SK-N-SH (cell line): ENCODE results near the gene PCGF2. TPM values are rescaled to one million over a fixed set of nuclear protein-coding genes. Genes with fewer than 3 reads are reported as not detected.
"Not testable (repeated sequence)": the region's sequence is repeated elsewhere in the genome, so short reads cannot be mapped to it uniquely, and the experiment has no call there.

Experiments used
- CTCF ChIA-PET: fragments of 300-600, 350-600 bp; formaldehyde crosslinking; extraction: SDS; loops from one replicate; lab custom pipeline; 2021; lab: Yijun Ruan, JAX
- POLR2A ChIA-PET: fragments of 350-600 bp; sonication (Branson Sonifier 250); formaldehyde crosslinking; extraction: SDS; loops from one replicate; lab custom pipeline; 2020; ENCODE audit warnings: antibody characterized with exemption, inconsistent platforms; lab: Yijun Ruan, JAX
- DNase-seq: peaks from one replicate; pipeline ENCODE4 v3.0.0; 2012
- H2AFZ ChIP-seq: fragments of 200-600 bp; sonication (generic); 2 replicates; pipeline ENCODE4 v1.8.1; 2016; ENCODE audit warnings: antibody characterized with exemption, mild to moderate bottlenecking, low read depth
- H3F3A ChIP-seq: fragments of 200-600 bp; sonication (generic); replicated peaks from 2 replicates; pipeline ENCODE3; 2016; ENCODE audit warnings: antibody characterized with exemption, mild to moderate bottlenecking; ENCODE audit not compliant: insufficient read depth
- H3K27ac ChIP-seq, 2 experiments: fragments of 200-500 bp in 1 of 2; fragments of 200-600 bp in 1 of 2; sonication (Bioruptor generic) in 1 of 2; sonication (generic), shearing (Covaris generic) in 1 of 2; 2 replicates each; pipeline versions ENCODE4 v1.5.1 to v1.6.1; 2014 to 2016; ENCODE audit warnings: low read depth in 2 of 2, inconsistent platforms in 1 of 2, low read length in 1 of 2, mild to moderate bottlenecking in 1 of 2, mixed read lengths in 1 of 2
- H3K27me3 ChIP-seq: fragments of 200-600 bp; sonication (generic), shearing (Covaris generic); 2 replicates; pipeline ENCODE4 v1.6.1; 2016; ENCODE audit warnings: mixed run types; ENCODE audit not compliant: insufficient read depth
- H3K36me3 ChIP-seq, 2 experiments: fragments of 200-500 bp in 1 of 2; fragments of 200-600 bp in 1 of 2; sonication (Bioruptor generic) in 1 of 2; sonication (generic) in 1 of 2; replicated peaks in 1 of 2; 2 replicates each; pipeline versions ENCODE3 to v1.5.1; 2014 to 2016; ENCODE audit warnings: low read length in 1 of 2, mild to moderate bottlenecking in 1 of 2; ENCODE audit not compliant: insufficient read depth in 2 of 2, control insufficient read depth in 1 of 2
- H3K4me1 ChIP-seq, 2 experiments: fragments of 200-500 bp in 1 of 2; fragments of 200-600 bp in 1 of 2; sonication (Bioruptor generic) in 1 of 2; sonication (generic), shearing (Covaris generic) in 1 of 2; 2 replicates each; pipeline versions ENCODE4 v1.5.1 to v1.6.1; 2014 to 2016; ENCODE audit warnings: low read depth in 1 of 2, low read length in 1 of 2, mixed run types in 1 of 2; ENCODE audit not compliant: insufficient read depth in 2 of 2, control insufficient read depth in 1 of 2
- H3K4me2 ChIP-seq: fragments of 200-600 bp; sonication (generic), shearing (Covaris generic); 2 replicates; pipeline ENCODE4 v1.6.1; 2017; ENCODE audit warnings: mixed run types
- H3K4me3 ChIP-seq, 2 experiments: fragments of 200-500 bp in 1 of 2; fragments of 200-600 bp in 1 of 2; sonication (Bioruptor generic) in 1 of 2; sonication (generic), shearing (Covaris generic) in 1 of 2; 2 replicates each; pipeline versions ENCODE4 v1.5.1 to v1.8.1; 2014 to 2016; ENCODE audit warnings: low read depth in 2 of 2, inconsistent platforms in 1 of 2, low read length in 1 of 2, mild to moderate bottlenecking in 1 of 2, mixed read lengths in 1 of 2, moderate library complexity in 1 of 2
- H3K79me2 ChIP-seq: fragments of 200-600 bp; sonication (generic); 2 replicates; pipeline ENCODE4 v1.8.1; 2017; ENCODE audit warnings: mild to moderate bottlenecking; ENCODE audit not compliant: insufficient read depth
- H3K9ac ChIP-seq: fragments of 200-600 bp; sonication (generic); 2 replicates; pipeline ENCODE4 v1.6.1; 2017; ENCODE audit warnings: mixed run types
- H3K9me2 ChIP-seq: fragments of 200-600 bp; sonication (generic); 2 replicates; pipeline ENCODE4 v1.6.1; 2017; ENCODE audit warnings: mixed run types
- H3K9me3 ChIP-seq: fragments of 200-600 bp; sonication (generic); 2 replicates; pipeline ENCODE4 v1.6.1; 2017; ENCODE audit warnings: mixed run types, mild to moderate bottlenecking, moderate library complexity
- H4K20me1 ChIP-seq: fragments of 200-600 bp; sonication (generic); 2 replicates; pipeline ENCODE4 v1.6.1; 2017; ENCODE audit warnings: mild to moderate bottlenecking, mixed run types; ENCODE audit not compliant: insufficient read depth
- CHD2 ChIP-seq: fragments of 150-350 bp; IDR thresholded peaks from 2 replicates; pipeline ENCODE4 v1.6.1; 2018; ENCODE audit warnings: low read length; ENCODE audit not compliant: partially characterized antibody
- ELF1 ChIP-seq: IDR thresholded peaks from 2 replicates; pipeline ENCODE4 v1.4.0; 2012
- EP300 ChIP-seq, 2 experiments: IDR thresholded peaks; 2 replicates each; pipeline versions ENCODE4 v1.4.0 to v1.6.1; 2012; ENCODE audit warnings: borderline replicate concordance in 1 of 2, low read depth in 1 of 2, low read length in 1 of 2
- EZH2phosphoT487 ChIP-seq: fragments of 200-600 bp; sonication (generic); IDR thresholded peaks from 2 replicates; pipeline ENCODE4 v1.6.1; 2017; ENCODE audit warnings: low read depth, mixed run types, mild to moderate bottlenecking, antibody characterized with exemption, moderate library complexity, borderline replicate concordance
- FOSL2 ChIP-seq: IDR thresholded peaks from 2 replicates; pipeline ENCODE4 v1.4.0; 2012; ENCODE audit warnings: low read depth, mild to moderate bottlenecking, moderate library complexity, borderline replicate concordance
- FOXM1 ChIP-seq: IDR thresholded peaks from 2 replicates; pipeline ENCODE4 v1.4.0; 2012; ENCODE audit warnings: low read depth, mild to moderate bottlenecking
- JUND ChIP-seq: IDR thresholded peaks from 2 replicates; pipeline ENCODE4 v1.4.0; 2012
- MAX ChIP-seq: IDR thresholded peaks from 2 replicates; pipeline ENCODE4 v1.4.0; 2012; ENCODE audit warnings: low read depth
- MEF2A ChIP-seq: IDR thresholded peaks from 2 replicates; pipeline ENCODE4 v1.4.0; 2012; ENCODE audit warnings: low read depth, borderline replicate concordance
- MXI1 ChIP-seq: IDR thresholded peaks from 2 replicates; pipeline ENCODE4 v1.6.1; 2012; ENCODE audit warnings: mild to moderate bottlenecking, low read depth, low read length, improper control_type of control experiment
- NFIC ChIP-seq: IDR thresholded peaks from 2 replicates; pipeline ENCODE4 v1.4.0; 2012; ENCODE audit warnings: borderline replicate concordance
- NRF1 ChIP-seq: IDR thresholded peaks from 2 replicates; pipeline ENCODE4 v1.6.1; 2012; ENCODE audit warnings: low read depth, mild to moderate bottlenecking, low read length
- POLR2AphosphoS5 ChIP-seq: IDR thresholded peaks from 2 replicates; pipeline ENCODE4 v1.6.1; 2012; ENCODE audit warnings: low read depth, low read length
- RAD21 ChIP-seq: IDR thresholded peaks from 2 replicates; pipeline ENCODE4 v1.6.1; 2012; ENCODE audit warnings: mild to moderate bottlenecking, low read length
- REST ChIP-seq: IDR thresholded peaks from 2 replicates; pipeline ENCODE4 v1.6.1; 2012; ENCODE audit warnings: mild to moderate bottlenecking, low read depth, low read length, moderate library complexity
- RFX5 ChIP-seq: IDR thresholded peaks from 2 replicates; pipeline ENCODE4 v1.6.1; 2012; ENCODE audit warnings: mild to moderate bottlenecking, improper control_type of control experiment, low read length
- RXRA ChIP-seq: IDR thresholded peaks from 2 replicates; pipeline ENCODE4 v1.4.0; 2012; ENCODE audit warnings: low read depth, mild to moderate bottlenecking, borderline replicate concordance
- YY1 ChIP-seq: IDR thresholded peaks from 2 replicates; pipeline ENCODE4 v1.4.0; 2012; ENCODE audit warnings: low read depth, mild to moderate bottlenecking
- WGBS: methylation state at CpG from one replicate; pipeline ENCODE4 v1.1.6; 2017; ENCODE audit warnings: low lambda C conversion rate; 5-methylcytosine and 5-hydroxymethylcytosine counted together
- polyA plus RNA-seq, 3 experiments: library from polyadenylated mRNA; depleted of rRNA; stranded (reverse); fragments of >200 nt; gene quantifications; 2 replicates each; pipeline ENCODE4 v1.2.3, GENCODE V29; 2012
- TF ChIP-seq, protein P1 (sequence below): IDR thresholded peaks from 2 replicates; pipeline ENCODE4 v1.4.0; 2012; ENCODE audit warnings: low read depth, borderline replicate concordance
- TF ChIP-seq, protein P2 (sequence below): fragments of 150-350 bp; IDR thresholded peaks from 2 replicates; pipeline ENCODE4 v1.6.1; 2017; ENCODE audit warnings: antibody characterized with exemption, low read length, low read depth, borderline replicate concordance
- TF ChIP-seq, protein P3 (sequence below): fragments of 200-600 bp; sonication (generic); IDR thresholded peaks from 2 replicates; pipeline ENCODE4 v1.6.1; 2017; ENCODE audit warnings: antibody characterized with exemption, mild to moderate bottlenecking, moderate library complexity

PCGF2 gene
- polyA plus RNA-seq, 1 of the 3 experiments (the other 2 are of a cell fraction): 39.8 TPM

DNA sequence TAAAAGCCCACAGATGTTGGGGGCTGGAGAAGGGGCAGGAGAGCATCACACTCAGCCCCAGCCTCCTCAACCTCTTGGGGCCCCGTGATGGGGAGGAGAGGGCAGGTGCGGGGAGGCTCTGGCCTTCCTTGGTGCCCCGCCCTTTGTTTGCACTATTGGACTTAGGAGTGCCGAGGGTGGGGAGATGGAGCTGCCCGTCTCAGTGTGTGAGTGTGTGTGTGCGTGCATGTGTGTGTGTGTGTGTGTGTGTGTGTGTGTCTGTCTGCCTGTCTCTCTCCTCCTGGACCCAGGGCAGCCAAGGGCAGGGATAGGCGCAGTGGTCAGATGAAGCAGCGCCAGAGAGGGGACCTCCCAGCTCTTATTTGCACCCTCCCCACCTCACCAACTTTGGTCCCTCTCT, 22.0 kb downstream of the PCGF2 start:
- WGBS: 86% methylated on average over 3 of the region's 8 CpGs
- H3K79me2 ChIP-seq, H3K27ac ChIP-seq, H3K27me3 ChIP-seq, H4K20me1 ChIP-seq, H3K4me2 ChIP-seq, DNase-seq, H3K4me3 ChIP-seq, H3K9me2 ChIP-seq, H3K9ac ChIP-seq, H3K9me3 ChIP-seq, H2AFZ ChIP-seq, POLR2A ChIA-PET: not testable (repeated sequence)
- H3K4me1 ChIP-seq: peaks cover 8 to 50% of the 10 kb centered on the region in 2 experiments; a peak in 1 of 4 replicates
- CTCF ChIA-PET: interaction anchor here (3.4 to 5.4 kb wide), 2 partner anchors 8 to 49 kb away, joined by 18 to 36 read pairs; no protein-coding TSS in a partner anchor
- peaks cover 7 to 16% of the 10 kb centered on the region in 2 experiments for H3K36me3 ChIP-seq
- peaks cover 22% of the 10 kb centered on the region for H3F3A ChIP-seq

GRCh38 chr17:38725066-38725465, 23.1 kb downstream of the PCGF2 start:
- peaks cover 8 to 44% of the 10 kb centered on the region in 2 experiments; a peak in 1 of 4 replicates for H3K4me1 ChIP-seq
- no peak overlapping the region for H3K9ac ChIP-seq
- DNase-seq: peak; percentile 81
- 80% methylated on average over 10 of the region's 10 CpGs for WGBS
- peaks cover 14% of the 10 kb centered on the region for H3F3A ChIP-seq
- ChIA-PET POLR2A (interaction anchor here (0.9 to 1.9 kb wide), 8 partner anchors 9 to 51 kb away, joined by 3 to 14 read pairs (median 6); partner anchors contain the start of genes EPOP, MLLT6 and PSMB3), CTCF (interaction anchor here (0.9 to 5.4 kb wide), 6 partner anchors 9 to 58 kb away, joined by 3 to 36 read pairs (median 6); no protein-coding TSS in a partner anchor)
- no peak overlapping the region for H2AFZ ChIP-seq
- H3K4me2 ChIP-seq: peak overlapping the region; percentile 60; the same call in 1 of the 2 replicates
- no peak overlapping the region for H3K4me3 ChIP-seq
- no peaks in the 10 kb centered on the region for H3K9me2 ChIP-seq
- no peaks in the 10 kb centered on the region for H3K27me3 ChIP-seq
- H3K79me2 ChIP-seq: no peaks in the 10 kb centered on the region
- H4K20me1 ChIP-seq: no peaks in the 10 kb centered on the region
- H3K9me3 ChIP-seq: no peaks in the 10 kb centered on the region
- H3K27ac ChIP-seq: peak overlapping the region; percentile 32 to 95; a peak in 3 of 4 replicates
- peaks cover 8 to 25% of the 10 kb centered on the region in 2 experiments for H3K36me3 ChIP-seq
- TF ChIP-seq EP300 (IDR thresholded peaks at IDR 0.05; ENCODE audit: borderline replicate concordance in 1 of 2, low read depth in 1 of 2, low read length in 1 of 2) (no peak), NFIC (no peak), JUND (no peak), FOXM1 (no peak), MAX (no peak; the same call in 1 of the 2 replicates), MXI1 (peak; percentile 44; the same call in 1 of the 2 replicates), REST (no peak), FOSL2 (no peak), ELF1 (no peak), RXRA (no peak), YY1 (no peak), RFX5 (peak; percentile 92), RAD21 (no peak), NRF1 (no peak), MEF2A (no peak), EZH2phosphoT487 (no peak), POLR2AphosphoS5 (0 out of 2 replicates have a peak, but pooled peaks have one; percentile 19), CHD2 (no peak)
- TF ChIP-seq, protein P1, sequence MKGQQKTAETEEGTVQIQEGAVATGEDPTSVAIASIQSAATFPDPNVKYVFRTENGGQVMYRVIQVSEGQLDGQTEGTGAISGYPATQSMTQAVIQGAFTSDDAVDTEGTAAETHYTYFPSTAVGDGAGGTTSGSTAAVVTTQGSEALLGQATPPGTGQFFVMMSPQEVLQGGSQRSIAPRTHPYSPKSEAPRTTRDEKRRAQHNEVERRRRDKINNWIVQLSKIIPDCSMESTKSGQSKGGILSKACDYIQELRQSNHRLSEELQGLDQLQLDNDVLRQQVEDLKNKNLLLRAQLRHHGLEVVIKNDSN: no peak
- TF ChIP-seq, protein P2, sequence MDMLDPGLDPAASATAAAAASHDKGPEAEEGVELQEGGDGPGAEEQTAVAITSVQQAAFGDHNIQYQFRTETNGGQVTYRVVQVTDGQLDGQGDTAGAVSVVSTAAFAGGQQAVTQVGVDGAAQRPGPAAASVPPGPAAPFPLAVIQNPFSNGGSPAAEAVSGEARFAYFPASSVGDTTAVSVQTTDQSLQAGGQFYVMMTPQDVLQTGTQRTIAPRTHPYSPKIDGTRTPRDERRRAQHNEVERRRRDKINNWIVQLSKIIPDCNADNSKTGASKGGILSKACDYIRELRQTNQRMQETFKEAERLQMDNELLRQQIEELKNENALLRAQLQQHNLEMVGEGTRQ: no peak
- TF ChIP-seq, protein P3, sequence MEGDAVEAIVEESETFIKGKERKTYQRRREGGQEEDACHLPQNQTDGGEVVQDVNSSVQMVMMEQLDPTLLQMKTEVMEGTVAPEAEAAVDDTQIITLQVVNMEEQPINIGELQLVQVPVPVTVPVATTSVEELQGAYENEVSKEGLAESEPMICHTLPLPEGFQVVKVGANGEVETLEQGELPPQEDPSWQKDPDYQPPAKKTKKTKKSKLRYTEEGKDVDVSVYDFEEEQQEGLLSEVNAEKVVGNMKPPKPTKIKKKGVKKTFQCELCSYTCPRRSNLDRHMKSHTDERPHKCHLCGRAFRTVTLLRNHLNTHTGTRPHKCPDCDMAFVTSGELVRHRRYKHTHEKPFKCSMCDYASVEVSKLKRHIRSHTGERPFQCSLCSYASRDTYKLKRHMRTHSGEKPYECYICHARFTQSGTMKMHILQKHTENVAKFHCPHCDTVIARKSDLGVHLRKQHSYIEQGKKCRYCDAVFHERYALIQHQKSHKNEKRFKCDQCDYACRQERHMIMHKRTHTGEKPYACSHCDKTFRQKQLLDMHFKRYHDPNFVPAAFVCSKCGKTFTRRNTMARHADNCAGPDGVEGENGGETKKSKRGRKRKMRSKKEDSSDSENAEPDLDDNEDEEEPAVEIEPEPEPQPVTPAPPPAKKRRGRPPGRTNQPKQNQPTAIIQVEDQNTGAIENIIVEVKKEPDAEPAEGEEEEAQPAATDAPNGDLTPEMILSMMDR: no peak
